Stimulated activated CD4-positive, alpha-beta T cell treated with anti-CD3 and anti-CD28 coated beads, Interleukin-2, amount 100 ng/mL, for 4 hours (primary cell): Measurements from ENCODE around the gene SGF29.
A peak's percentile ranks its signal among the peaks of the same experiment; 100 is the strongest.
"Not testable (repeated sequence)": the region's sequence is repeated elsewhere in the genome, so short reads cannot be mapped to it uniquely, and the experiment has no call there.

Experiments used
- DNase-seq: peaks from one replicate; pipeline ENCODE4 v3.0.0-alpha.2; 2020; ENCODE audit warnings: low read depth

Gene SGF29

GRCh38 chr16:28612359-28613280 is 58.9 kb downstream of the SGF29 start:
- not testable (repeated sequence) for DNase-seq

- DNase-seq = not testable (repeated sequence)
Measured at GRCh38 chr16:28613912-28614311, 60.2 kb downstream of the SGF29 start.

DNA sequence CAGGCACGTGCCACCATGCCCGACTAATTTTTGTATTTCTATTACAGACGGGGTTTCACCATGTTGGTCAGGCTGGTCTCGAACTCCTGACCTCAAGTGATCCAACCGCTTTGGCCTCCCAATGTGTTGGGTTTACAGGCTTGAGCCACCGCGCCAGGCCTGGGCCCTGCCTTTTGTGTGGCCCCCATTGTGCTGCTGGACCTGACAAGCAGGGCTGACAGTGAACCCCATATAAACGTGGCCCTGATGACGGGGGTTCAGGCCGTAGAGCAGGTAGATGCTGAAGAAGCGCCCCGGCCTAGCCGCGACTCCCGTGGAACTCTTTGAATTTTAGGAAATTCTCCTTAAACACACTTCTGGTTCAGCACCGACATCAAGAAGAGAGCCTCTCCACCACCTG is 60.8 kb downstream of the SGF29 start:
- DNase-seq = not testable (repeated sequence)

GRCh38 chr16:28615486-28616223 is 61.9 kb downstream of the SGF29 start:
- not testable (repeated sequence) for DNase-seq

GRCh38 chr16:28616224-28616577 is 62.5 kb downstream of the SGF29 start:
- DNase-seq = not testable (repeated sequence)

DNA sequence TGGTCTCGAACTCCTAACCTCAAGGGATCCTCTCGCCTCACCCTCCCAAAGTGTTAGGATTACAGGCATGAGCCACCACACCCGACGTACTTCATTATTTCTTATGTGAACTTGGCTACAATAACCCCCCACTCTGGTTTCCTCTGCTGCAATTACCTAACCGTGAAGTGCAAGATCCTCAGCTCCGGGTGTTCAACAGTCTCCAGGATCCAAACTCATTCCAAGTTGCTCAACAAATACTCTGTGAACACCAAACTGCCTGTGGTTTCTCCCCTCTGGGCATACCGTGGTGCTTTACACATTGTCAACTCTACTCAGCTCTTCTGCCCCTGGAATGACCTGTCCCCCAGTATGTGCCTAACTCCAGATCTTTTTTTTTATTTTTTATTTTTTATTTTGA is 62.9 kb downstream of the SGF29 start:
- DNase-seq = no peak

DNA sequence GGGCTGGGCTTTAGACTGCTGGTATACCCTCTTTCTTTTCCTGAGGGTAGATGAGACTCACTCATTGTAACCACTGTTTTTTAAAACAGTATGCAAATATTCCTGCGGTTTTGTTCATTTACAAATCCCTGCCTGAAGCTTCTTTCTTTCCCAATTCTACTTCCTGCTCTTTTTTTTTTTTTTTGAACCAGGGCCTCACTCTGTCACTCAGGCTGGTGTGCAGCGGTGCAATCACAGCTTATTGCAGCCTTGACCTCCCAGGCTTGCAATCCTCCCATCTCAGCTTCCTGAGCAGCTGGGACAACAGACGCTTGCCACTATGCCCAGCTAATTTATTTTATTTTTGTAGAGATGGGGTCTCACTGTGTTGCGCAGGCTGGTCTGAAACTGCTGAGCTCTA is 64.2 kb downstream of the SGF29 start:
- DNase-seq = no peak

DNA sequence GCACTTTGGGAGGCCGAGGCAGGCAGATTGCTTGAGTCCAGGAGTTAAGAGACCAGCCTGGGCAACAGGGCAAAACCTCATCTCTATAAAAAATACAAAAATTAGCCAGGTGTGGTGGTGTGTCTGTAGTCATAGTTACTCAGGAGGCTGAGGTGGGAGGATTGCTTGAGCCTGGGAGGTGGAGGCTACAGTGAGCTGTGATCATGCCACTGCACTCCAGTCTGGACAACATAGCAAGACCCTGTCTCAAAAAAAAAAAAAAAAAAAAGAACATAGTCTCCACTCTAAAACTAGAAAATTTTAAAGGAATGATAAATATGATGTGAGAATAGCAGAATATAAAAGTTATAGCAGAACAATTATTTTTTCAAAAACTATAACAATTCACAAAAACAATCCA is 66.6 kb downstream of the SGF29 start:
- not testable (repeated sequence) for DNase-seq

- no peak for DNase-seq
Measured at GRCh38 chr16:28621481-28622155, 67.9 kb downstream of the SGF29 start.

GRCh38 chr16:28622532-28623171 is 68.9 kb downstream of the SGF29 start:
- not testable (repeated sequence) for DNase-seq

GRCh38 chr16:28623172-28623711 is 69.5 kb downstream of the SGF29 start:
- DNase-seq = peak; percentile 55

- not testable (repeated sequence) for DNase-seq
Measured at GRCh38 chr16:28630905-28631304, 77.2 kb downstream of the SGF29 start.

GRCh38 chr16:28636093-28636823 is 82.5 kb downstream of the SGF29 start:
- DNase-seq = not testable (repeated sequence)

DNA sequence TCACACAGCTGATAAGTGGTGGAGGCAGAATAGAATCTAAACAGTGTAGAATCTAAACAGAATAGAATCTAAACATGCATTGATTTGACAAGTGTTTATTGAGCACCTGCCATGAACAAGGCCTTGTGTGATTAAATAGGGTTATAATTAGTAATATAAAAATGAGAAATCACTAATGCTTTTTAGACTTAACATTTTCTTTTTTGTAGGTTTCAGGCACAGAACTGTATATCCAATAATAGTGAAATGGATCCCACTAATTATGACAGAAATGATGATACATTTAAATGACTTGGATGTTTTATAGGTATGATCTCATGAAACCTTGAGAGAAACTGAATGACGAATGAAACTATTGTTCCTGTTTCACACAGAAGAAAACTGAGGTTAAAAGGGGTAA is 84.0 kb downstream of the SGF29 start, which contains the start of gene NPIPB8:
TSS of gene NPIPB8 (plus strand) at position 301 of the 400 bp plus-strand sequence. CDS start 296 bp downstream, outside the sequence.
- not testable (repeated sequence) for DNase-seq

GRCh38 chr16:28638359-28638758 is 84.6 kb downstream of the SGF29 start:
- DNase-seq = not testable (repeated sequence)

- DNase-seq = not testable (repeated sequence)
Measured at GRCh38 chr16:28639959-28640358, 86.2 kb downstream of the SGF29 start.
